Fibroblast of skin of abdomen (primary cell): Measurements from ENCODE around the gene ZNF514.
"Not testable (repeated sequence)": the region's sequence is repeated elsewhere in the genome, so short reads cannot be mapped to it uniquely, and the experiment has no call there.

Experiments used
- DNase-seq: peaks from one replicate; pipeline ENCODE4 v3.0.0-alpha.2; 2013

The ZNF514 gene

GRCh38 chr2:95122197-95122551, 37.5 kb downstream of the ZNF514 start:
- DNase-seq, result no peak

DNA sequence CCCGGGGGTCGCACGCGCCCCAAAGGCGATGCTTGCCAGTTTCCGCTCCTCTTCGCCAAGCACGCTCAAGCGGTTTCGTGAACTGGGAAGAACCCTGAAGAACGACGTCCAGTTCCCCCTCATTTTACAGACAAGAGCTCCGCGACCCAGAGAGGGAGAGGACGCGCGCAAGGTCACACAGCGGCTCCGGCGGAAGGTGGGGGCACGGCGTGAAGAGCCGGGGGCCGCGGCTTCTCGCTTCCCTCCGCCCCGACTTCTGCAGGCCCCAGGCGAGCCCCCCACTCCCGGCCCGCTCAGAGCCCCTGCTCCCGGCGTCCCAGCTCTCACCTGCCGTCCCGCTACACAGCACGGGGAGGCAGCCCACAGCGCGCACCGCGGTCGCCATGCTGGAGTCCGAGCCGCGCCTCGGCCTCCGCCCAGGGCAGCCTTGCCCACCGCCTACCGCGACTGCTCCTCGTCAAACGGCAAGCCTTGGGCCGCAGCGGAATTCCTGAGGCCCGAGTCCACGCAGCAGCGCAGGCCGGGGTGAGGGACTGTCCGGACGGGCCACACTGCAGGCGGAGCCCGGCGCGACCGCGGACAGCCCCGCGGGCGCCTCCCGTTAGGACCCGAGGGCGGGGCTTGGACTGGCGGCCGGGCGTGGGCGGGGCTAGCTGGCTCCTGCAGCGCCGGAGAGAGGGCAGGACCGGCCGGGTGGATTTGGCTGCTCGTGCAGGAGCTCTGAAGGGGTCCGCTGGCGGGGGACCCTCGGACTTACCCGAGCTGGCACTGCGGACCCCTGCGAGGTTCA, 38.0 kb downstream of the ZNF514 start, which contains the start of gene MRPS5:
Gene MRPS5, minus strand, starts transcription at position 402 of the 790 bp plus-strand sequence. Its CDS starts 17 bp downstream, at position 385.
- peak; percentile 68 for DNase-seq

GRCh38 chr2:95121093-95121406, 38.6 kb downstream of the ZNF514 start:
- DNase-seq, result no peak

- peak; percentile 46 for DNase-seq
Observed at GRCh38 chr2:95115418-95115817, 44.2 kb downstream of the ZNF514 start.

- no peak for DNase-seq
Observed at GRCh38 chr2:95113464-95113863, 46.2 kb downstream of the ZNF514 start.

GRCh38 chr2:95110395-95110794, 49.3 kb downstream of the ZNF514 start:
- DNase-seq, result no peak

GRCh38 chr2:95109260-95109659, 50.4 kb downstream of the ZNF514 start:
- DNase-seq, result no peak

DNA sequence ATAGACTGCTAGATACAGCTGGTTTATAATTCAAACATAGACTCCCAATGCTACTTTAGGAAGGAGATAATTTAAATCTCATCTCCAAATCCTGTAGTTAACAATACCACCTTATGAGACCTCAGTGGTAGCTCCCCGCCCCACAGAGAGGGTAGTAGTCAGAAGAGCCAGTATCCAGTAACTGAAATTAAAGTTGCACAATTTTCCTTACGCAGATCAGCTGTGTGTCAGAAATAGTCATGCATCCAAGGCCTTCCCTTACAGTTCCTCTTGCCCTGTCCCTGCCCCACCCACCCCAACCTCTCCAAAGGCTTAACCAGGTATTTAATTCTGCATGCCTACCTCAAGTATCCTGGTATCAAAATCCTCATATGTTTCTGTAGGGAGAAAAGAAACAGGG, 53.6 kb downstream of the ZNF514 start:
- no peak for DNase-seq

- no peak for DNase-seq
Observed at GRCh38 chr2:95104606-95105005, 55.0 kb downstream of the ZNF514 start.

DNA sequence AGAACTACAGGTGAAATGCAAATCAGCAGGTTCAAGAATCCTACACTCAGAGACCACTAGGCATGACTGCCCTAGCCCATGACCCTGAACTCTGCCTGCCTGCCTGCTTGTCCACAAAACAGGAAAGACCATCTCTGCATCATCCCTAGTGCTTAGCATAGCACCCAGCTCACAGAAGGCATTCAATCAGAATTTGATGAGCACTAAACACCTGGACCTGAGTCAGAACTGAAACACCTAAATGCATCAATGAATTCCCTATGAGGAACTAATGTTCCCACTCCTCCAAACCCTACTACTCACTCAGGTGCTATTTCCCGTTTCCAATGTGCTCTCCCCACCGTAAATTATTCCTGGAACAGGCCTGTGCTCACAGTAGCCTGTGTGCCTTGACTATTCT, 59.7 kb downstream of the ZNF514 start:
- no peak for DNase-seq

DNA sequence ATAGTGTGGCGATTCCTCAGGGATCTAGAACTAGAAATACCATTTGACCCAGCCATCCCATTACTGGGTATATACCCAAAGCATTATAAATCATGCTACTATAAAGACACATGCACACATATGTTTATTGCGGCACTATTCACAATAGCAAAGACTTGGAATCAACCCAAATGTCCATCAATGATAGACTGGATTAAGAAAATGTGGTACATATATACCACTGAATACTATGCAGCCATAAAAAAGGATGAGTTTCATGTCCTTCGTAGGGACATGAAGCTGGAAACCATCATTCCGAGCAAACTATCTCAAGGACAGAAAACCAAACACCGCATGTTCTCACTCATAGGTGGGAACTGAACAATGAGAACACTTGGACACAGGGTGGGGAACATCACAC, 61.4 kb downstream of the ZNF514 start:
- DNase-seq, result not testable (repeated sequence)
